Measurements from ENCODE around the gene INO80.
"Not testable (repeated sequence)": the region's sequence is repeated elsewhere in the genome, so short reads cannot be mapped to it uniquely, and the experiment has no call there.

INO80 gene

DNA sequence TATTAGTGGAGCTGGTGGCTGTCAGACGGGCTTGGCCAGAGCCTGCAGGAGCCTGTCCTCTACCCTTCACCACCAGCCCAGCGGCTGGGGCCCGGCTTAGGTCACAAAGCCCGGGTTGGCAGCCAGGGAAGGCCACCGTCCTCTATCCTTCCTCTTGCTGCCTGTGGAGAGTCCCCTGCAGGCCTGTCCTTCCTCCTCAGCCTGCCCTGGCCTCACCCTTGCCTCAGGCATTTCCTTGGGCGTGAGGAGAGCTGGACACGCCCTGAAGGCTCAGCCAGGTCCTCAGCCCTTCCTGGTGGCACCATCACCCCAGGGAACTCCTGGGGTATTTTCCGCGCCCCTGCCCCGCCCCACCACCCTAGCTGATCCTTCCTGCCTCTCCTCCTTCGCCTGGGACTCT lies 155.2 kb downstream of the INO80 start:
- no peak for DNase-seq

DNA sequence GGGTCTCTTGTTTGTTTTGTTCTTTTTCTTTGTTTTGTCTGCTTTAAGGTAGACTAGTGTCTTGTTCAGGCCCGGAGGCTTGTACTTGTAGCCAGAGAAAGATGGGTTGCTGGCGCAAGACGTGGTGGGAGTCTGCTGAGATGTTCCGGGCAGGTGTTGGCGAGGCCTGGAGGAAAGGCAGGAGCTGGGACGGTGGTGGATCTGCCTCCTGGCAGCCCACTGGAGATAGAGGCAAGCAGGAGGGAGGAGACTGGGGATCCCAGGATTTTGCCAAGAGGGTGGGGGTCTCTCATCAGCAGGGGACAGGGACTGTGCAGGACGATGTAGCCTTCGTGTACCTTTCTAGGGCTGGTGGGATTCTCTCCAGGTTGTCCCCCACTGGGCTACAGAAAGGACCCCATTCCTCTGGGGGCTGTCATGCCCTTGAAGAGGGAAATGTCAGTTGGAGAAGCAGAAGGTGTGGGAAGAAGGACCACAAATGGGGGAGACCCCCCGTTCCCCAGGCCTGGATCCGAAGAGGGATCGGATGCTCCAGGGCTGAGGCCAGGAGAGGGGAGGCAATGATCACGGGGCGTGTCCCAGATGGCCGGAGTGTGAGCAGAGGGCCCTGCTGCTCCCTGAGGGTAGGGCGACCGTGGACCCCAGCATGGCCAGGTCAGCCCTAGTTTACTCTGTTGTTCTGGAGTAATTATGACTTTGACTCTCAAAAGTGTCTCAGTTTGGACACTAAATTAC lies 155.8 kb downstream of the INO80 start:
- no peak for DNase-seq

DNA sequence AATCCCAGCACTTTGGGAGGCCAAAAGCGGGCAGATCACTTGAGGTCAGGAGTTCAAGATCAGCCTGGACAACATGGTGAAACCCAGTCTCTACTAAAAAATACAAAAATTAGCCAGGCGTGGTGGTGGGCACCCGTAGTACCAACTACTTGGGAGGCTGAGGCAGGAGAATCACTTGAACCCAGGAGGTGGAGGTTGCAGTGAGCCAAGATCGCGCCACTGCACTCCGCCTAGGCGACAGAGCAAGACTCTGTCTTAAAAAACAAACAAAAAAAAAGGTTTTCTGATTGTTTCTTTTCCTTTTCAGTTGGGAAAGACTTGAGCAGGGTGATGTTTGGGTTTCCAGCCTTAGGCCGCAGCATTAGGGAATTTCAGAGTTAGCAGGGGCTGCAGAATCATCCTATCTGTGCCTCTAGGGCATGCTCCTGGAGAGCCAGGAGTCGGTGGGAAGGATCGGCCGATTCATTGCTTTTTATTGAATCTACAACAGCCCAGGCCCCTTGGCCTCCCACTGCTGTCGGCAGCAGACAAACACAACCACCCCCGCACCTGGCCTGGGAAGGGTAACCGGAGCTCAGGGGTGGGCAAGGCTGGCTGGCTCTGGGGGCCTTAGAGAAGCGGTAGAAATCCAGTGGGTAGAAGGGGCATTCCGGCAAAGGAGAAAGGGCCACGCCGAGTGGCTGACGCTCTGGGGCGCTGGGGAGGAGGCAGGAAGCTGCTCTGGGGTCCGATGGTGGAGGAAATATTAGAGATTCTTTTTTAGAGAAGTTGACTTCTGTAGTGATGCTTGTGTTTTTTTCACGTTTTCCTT lies 156.5 kb downstream of the INO80 start:
- DNase-seq = no peak

DNA sequence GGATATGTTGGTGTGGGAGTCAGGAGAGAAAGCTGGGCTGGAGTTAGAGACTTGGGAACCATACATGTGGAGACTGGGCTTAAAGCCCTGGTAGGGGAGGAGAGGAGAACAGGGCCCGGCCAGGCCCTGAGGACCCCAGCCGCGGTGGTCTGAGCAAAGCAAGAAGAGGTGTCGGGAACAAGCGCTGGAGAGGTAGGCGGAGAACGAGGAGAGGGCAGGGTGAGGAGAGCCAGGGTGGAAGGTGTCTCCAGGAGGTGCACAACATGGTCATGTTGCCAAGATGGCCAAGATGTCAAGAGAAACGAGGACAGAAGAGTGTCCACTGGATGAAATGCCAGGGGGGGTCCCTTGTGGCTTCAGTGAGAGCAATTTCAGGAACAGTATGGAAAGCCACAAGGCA lies 157.4 kb downstream of the INO80 start:
- no peak for DNase-seq

DNA sequence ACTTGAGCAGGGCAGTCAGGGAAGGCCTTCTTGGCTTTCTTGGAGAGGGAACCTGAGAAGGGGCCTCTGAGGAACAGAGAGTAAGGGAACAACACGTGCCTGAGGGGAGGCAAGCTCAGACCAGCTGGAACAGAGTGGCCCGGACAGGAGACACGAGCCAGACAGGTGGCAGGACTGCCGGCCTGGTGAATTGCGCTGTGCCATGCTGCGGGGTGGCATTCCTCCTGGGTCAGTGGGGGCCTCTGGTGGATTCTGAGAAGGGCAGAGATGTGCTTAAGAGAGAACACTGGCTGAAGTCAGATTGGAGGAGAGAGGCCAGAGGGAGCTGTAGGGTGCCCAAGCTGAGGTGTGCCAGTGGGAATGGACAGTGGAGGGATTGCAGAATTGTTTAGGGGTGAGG lies 157.9 kb downstream of the INO80 start:
- no peak for DNase-seq

DNA sequence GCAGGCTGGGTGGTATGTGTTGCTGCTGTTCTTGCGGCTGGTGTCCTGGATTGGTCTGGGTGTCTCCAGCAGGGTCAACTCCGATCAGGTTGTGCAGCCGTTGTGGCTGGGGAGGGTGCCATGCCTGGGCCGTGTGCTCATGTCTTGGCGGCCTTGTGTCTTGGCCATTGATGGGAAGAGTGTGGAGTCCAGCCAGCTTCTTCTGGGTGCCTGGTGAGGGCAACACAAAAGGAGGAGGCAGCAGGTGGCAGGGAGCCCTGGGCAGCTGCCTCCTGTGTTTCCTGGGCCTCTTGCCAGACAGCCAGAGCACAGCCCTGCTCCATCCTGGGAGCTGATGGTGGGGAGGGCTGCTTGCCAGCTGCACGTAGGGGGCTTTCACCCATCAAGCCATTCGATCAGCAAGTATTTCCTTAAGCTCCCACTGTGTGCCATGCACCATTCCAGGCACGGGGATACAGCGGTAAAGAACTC lies 158.5 kb downstream of the INO80 start:
- no peak for DNase-seq

DNA sequence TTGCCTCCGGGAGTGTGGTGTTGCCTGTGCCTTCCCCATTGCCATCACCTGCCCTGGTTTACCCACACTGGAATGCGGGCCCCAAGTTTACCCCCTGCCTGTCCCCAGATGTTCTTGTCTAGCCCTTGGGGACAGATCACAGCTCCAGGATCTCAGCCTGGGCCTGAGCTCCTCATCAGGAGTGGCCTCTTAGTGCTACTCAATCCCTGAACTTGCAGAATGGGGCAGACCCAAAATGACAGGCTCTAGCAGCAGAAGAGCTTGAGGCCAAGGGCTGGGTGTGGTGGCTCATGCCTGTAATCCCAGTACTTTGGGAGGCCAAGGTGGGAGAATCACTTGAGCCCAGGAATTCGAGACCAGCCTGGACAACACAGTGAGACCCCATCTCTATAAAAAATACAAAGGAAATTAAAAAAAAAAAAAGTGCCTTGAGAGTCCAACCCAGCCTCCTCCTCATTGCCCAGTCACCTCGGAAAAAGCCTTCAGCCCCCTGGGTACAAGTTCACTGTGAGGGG lies 159.0 kb downstream of the INO80 start:
- DNase-seq = no peak

DNA sequence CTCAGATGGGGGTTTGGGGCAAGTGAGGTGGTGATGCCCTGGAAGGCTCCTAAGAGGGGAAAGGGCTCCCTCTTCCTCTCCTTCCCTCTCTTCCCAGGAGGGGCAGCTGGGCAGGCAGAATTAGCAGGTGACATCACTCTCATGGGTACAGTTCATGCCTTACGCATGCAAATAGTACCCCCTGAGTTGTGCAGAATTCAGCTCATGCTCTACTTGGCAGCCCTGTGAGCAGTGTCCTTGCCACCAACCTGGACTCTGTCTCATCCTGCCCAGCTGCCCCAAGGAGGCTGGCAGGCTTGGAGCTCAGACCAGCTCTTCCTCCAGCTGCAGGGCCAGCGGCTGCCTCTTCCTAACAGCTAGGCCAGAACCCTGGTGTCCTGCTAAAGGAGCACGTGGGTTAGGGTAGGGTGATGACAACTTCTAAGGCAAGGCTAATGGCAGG lies 159.5 kb downstream of the INO80 start:
- DNase-seq = no peak

DNA sequence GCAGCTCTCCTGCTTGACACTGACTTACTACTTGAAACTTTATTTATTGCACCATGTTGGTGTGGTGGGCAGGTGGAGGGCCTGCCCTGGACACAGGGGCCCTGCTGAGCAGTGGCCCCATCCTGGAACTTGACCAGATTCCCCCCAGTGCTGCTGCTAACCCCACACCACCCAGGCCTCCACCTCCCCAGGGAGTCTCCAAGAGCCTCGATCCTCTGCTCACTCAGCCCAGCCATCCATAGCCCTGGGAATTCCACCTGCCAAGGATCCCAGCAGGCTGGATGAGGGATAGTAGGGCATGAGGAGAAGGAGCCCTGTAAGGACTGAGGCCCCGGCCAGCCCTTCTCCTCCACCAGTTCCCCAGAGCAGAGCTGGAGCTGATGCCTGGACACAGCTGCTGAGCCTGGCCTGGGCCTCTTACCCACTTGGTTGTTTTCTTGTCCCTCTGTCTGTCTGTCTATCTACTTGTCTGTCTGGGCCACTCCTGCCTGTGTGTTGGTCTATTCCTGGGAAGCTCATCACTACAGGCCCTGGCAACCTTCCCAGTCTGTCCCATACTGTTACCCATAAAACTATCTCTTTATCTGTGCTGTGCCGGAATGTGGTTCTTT lies 160.0 kb downstream of the INO80 start:
- DNase-seq = no peak

DNA sequence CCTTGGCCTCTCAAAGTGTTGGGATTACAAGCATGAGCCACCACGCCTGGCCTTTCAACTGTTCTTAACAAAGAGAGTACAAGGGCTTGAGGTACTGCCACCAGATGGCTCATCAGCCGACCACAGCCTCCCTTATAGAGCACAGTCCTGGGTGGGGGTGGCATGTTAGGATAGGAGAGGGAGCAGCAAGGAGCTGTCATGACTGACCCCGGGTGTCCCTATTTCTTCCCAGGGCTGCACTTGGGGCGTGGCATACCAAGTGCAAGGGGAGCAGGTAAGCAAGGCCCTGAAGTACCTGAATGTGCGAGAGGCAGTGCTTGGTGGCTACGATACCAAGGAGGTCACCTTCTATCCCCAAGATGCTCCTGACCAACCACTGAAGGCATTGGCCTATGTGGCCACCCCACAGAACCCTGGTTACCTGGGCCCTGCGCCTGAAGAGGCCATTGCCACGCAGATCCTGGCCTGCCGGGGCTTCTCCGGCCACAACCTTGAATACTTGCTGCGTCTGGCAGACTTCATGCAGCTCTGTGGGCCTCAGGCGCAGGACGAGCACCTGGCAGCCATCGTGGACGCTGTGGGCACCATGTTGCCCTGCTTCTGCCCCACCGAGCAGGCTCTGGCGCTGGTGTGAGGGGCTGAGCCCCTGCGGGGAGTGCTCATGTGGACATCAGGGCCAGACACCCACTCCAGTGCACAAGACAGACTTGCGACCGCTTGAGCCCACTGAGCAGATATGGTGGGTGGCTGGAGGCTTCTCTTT lies 160.8 kb downstream of the INO80 start:
- no peak for DNase-seq

DNA sequence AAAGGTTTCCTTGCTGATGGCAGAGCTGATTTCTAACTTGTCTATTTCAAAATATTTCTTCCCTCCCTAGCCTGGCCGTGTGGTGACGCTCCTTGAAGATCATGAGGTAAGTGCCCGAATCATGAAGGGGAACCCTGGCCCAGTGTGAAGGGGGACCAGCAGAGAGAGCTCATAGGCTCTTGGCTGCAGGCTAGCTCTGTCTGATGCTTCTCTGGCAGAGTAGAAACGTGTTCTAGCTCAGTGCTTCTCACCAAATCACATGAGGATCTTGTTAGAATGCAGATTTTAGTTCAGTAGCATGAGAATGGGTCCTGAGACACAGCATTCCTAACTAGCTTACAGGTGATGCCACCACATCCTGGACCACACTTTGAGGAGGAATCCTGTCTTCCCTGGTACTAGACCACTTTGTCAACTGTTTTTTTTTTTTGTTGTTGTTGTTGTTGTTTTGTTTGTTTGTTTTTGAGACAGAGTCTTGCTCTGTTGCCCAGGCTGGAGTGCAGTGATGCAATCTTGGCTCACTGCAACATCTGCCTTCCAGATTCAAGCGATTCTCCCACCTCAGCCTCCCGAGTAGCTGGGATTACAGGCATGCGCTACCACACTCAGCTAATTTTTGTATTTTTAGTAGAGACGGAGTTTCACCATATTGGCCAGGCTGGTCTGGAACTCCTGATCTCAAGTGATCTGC lies 161.8 kb downstream of the INO80 start:
- DNase-seq = not testable (repeated sequence)

DNA sequence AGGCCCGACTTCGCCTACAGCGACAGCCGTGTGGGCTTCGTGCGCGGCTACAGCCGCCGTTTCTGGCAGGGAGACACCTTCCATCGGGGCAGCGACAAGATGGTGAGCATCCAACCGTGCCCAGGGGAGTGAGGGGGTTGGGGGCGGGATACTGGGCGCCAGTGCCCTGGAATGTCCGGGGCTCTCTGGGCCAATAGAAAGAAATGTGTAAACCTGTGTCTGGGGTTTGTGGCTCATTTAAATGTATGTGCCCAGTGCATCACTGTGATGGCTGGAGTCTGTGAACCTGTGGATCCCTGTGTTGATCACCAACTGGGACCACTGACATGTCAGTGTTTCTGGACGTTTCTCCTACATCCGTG lies 162.4 kb downstream of the INO80 start:
- DNase-seq = no peak

DNA sequence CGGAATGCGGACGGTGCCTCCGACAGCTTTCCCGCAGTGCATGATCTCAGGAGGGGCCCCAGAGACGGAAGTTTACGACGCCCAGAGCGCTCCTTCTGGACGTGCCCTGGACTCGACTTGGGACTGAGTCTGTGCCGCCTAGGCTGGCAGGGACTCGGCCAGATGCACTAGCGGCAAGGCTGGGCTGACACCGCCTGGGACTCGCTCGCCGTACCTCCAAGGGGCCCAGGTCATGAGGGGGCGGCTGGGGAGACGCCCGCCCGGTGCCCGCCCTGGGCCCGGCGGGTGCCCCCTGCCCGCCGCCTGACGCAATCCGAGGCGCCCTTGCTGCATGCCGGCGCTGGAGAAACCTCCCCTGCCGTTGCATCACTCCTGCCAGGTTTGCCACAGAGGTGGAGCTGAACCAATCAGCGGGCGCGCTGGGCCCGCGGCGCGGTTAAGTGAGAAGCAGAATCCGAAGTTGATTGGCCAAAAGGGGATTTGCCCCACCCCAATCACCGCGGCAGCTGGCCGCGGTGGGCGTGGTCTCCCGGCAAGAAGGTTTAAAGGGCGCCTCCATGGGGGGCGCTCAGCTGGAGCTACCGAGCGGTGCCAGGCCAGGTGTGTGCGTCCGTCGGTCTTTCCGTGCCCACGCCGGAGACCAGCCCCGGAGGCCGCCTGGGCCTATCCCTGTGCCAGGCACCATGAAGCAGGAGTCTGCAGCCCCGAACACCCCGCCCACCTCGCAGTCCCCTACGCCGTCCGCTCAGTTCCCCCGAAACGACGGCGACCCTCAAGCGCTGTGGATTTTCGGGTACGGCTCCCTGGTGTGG lies 163.0 kb downstream of the INO80 start, which contains the start of gene CHAC1:
Gene CHAC1, plus strand, starts transcription at position 571 of the 812 bp plus-strand sequence. Its CDS starts 113 bp downstream, at position 684.
- DNase-seq = peak; percentile 88

DNA sequence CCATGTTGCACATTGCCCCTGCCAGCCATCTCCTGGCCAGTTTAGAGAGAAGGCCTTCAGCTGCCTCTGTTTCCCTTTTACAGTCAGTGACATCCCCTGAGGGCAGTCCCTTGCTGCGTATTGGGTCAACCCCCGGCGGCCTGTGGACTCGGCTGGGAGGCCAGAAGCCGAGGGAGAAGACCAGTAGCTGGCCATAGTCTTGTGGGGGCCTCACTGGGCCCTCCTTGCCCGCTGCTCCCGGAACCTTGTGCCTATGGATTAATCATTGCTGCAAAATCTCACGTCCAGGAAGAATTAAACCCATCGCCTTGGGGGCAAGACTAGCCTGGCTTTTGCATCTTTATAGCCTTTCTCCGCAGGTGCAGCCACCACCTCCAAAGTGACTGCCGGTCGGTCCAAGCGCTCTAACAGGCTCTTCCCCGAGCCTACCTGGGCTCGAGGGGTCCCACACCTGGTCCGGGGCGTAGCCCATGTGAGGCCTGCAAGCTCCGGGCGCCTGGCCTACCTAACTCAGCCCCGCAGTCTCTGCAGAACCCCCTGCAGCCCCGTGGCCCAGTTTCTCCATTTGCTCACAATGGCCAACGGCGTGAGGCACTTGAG lies 163.7 kb downstream of the INO80 start:
- DNase-seq = no peak

DNA sequence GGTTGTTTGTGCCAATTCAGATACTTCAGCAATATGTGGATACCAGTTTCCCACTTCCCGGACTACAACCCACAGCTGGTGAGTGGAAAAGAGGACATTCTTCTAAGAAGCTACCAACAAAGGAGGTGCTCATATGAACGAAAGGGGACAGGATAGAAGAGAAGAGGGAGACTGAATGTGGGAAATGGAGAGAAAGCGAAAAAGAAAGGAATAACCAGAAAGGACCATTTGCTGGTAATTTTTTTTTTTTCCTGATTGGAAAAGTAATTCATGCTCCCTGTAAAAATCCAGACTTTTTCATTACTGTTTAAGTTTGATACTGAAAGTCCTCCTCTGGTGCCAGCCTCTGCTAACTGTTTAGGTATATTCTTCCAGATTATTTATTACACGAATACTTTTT lies 164.3 kb downstream of the INO80 start:
- DNase-seq = no peak

DNA sequence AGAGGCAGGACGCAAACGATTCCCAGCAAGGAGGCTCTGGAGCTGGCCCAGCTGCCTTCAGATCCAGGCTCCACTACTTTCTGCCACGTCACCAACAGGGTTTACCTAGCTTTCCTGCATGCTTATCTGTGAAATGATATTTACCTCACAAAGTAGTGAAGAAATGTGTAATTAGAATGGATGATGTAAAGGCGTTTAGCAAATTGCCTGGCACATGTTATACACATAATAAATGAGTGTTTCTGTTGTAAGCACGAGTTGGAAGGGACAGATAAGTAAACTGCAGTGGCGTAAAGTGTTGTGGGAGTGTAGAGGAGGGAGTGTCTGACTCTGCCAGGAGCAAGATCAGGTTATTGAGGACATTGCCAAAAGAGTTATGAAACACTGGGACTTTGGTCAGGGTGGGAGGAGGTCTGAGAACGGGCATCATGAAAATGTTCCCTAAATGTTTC lies 166.3 kb downstream of the INO80 start:
- DNase-seq = no peak

DNA sequence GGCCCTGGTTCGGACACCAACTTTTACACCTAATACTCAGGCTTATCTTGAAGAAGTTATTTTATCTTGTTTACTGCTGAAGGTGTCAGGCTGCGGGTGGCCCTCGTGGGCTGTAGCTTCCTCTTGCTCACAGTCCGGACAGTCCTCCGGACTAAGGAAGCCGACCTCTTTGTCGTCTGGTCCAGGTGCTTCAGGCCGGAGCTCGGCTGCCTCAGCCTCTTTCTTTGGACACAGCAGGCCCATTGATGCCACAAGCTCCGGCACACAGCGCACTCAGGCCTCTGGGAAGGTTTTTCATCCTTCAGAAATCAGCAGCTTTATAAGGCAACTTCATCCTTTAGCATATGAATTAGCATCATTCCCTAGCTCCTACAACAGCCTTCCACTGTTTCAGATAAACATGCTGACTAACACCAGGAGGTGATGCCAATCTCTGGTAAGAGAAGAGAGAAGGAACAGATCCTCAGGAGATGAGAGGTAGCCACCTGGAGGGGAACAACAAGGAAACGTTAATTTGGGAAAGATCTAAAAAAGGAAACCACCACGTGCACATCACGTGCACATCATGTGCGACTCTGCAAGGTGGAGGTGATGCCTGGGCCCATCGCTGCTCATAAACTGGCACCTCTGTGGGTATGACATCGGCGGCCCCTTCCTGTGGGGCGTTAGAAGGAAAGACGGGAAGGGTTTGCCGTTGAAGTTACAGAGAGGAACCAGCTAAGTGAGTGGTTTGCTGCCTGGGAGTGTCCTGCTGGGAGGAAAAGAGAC lies 167.2 kb downstream of the INO80 start:
- DNase-seq = no peak

DNA sequence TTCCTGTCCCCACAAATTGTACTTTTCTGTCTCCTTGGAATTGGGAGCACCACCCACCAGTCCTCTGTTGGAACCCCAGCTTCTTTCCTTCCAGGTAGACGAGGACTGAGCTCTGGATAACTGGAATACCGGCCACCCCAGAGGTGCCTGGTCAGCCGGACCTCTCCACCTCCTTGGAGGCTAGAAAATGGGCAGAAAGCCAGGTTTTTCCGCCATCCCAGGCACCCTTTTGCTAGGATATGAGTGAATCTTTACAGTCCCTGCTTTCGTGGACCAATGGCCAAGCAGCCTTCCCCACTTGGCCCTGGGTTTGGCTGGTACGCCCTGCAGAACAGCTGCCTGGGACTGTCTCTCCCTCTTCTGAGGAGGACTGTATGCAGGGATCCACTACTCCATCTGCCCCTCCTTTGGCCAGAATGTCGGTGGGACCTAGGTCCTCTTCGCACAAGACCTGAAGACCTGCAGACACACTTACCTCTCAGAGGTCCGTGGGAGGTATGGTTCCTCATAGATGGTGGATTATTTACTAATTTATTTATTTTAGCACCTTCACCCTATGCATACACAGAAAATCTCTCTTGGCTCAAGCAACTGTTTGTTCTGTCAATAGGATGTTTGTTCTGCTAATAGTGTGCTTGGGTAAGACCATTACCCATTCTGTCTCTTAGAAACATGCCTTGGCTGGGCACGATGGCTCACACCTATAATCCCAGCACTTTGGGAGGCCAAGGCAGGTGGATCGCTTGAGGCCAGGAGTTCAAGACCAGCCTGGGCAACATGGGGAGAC lies 171.4 kb downstream of the INO80 start:
- no peak for DNase-seq

DNA sequence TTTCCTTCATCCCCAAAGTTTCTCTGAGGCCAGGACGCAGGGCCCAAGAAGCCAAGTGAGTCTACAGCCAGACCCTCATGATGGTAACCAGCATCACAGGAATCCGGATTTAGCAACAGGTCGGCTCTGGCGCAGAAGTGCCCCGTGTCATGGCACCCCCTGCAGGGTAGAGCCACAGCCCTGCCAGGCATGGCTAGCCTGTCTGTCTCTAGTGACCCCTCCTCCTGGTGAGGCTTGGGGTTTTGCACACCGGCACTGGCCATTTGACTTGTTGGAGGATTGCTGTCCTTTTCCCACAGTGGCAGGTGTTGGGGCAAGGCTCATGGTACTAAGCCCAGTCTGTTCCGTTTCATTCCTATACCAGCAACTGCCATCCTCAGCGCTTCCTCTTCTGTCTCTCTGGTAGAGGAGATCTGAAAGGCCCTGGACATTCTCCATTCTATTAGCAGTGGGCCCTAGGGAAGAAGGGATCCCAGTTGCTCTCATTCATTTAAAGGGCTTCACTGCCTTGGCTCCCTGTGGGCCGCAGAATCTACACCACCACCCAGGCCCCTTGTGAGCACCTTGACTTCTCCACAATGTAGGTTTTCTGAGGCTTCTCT lies 172.2 kb downstream of the INO80 start:
- no peak for DNase-seq
